Karpas-422 (cell line): Measurements from ENCODE around the gene CAMK2A. TPM values are rescaled to one million over a fixed set of nuclear protein-coding genes. Genes with fewer than 3 reads are reported as not detected.

Experiments used
- DNase-seq: peaks from one replicate; pipeline ENCODE4 v3.0.0-alpha.2; 2015
- H2AFZ ChIP-seq: fragments of 200-600 bp; sonication (generic); 2 replicates; pipeline ENCODE4 v1.6.1; 2014; ENCODE audit warnings: antibody characterized with exemption, low read length, mixed read lengths
- H3K27ac ChIP-seq: fragments of 200-600 bp; sonication (generic); 2 replicates; pipeline ENCODE4 v1.5.1; 2014; ENCODE audit warnings: mild to moderate bottlenecking, low read length, moderate library complexity
- H3K27me3 ChIP-seq: fragments of 200-600 bp; sonication (generic); 2 replicates; pipeline ENCODE4 v1.6.1; 2014; ENCODE audit warnings: low read length, mixed read lengths
- H3K36me3 ChIP-seq: fragments of 200-600 bp; sonication (generic); 2 replicates; pipeline ENCODE4 v1.6.1; 2014; ENCODE audit warnings: low read length, mixed read lengths; ENCODE audit not compliant: insufficient read depth
- H3K4me1 ChIP-seq: fragments of 200-600 bp; sonication (generic); 2 replicates; pipeline ENCODE4 v1.6.1; 2014; ENCODE audit warnings: mild to moderate bottlenecking, low read length, mixed read lengths
- H3K4me2 ChIP-seq: fragments of 200-600 bp; sonication (generic); 2 replicates; pipeline ENCODE4 v1.6.1; 2014; ENCODE audit warnings: low read length, low read depth, mild to moderate bottlenecking; ENCODE audit not compliant: poor library complexity, severe bottlenecking
- H3K4me3 ChIP-seq: fragments of 200-600 bp; sonication (generic); 2 replicates; pipeline ENCODE4 v1.5.1; 2014; ENCODE audit warnings: mild to moderate bottlenecking, antibody characterized with exemption, low read length, mixed read lengths
- H3K79me2 ChIP-seq: fragments of 200-600 bp; sonication (generic); 2 replicates; pipeline ENCODE4 v1.6.1; 2014; ENCODE audit warnings: mild to moderate bottlenecking, low read length, mixed read lengths
- H3K9ac ChIP-seq: fragments of 200-600 bp; sonication (generic); 2 replicates; pipeline ENCODE4 v1.6.0; 2014; ENCODE audit warnings: low read length
- H3K9me2 ChIP-seq: fragments of 200-600 bp; sonication (generic), shearing (Covaris generic); replicated peaks from 2 replicates; pipeline ENCODE4 v1.6.0; 2014; ENCODE audit warnings: mild to moderate bottlenecking, low read length, moderate library complexity; ENCODE audit not compliant: insufficient read depth
- H3K9me3 ChIP-seq: fragments of 300-700, 200-600 bp; sonication (generic); 2 replicates; pipeline ENCODE4 v1.6.1; 2014; ENCODE audit warnings: low read length, mixed read lengths
- H4K20me1 ChIP-seq: fragments of 200-600 bp; sonication (generic); 2 replicates; pipeline ENCODE4 v1.6.1; 2014; ENCODE audit warnings: mild to moderate bottlenecking, antibody characterized with exemption, low read length, low read depth; ENCODE audit not compliant: insufficient read depth
- total RNA-seq: library from RNA; depleted of rRNA; stranded (reverse); fragments of >200 nt; shearing (Covaris generic); gene quantifications from 2 replicates; pipeline ENCODE4 v1.2.3, GENCODE V29; 2014; ENCODE audit warnings: low replicate concordance

Gene CAMK2A
- total RNA-seq, 1 experiment from 2014 or later = not detected

DNA sequence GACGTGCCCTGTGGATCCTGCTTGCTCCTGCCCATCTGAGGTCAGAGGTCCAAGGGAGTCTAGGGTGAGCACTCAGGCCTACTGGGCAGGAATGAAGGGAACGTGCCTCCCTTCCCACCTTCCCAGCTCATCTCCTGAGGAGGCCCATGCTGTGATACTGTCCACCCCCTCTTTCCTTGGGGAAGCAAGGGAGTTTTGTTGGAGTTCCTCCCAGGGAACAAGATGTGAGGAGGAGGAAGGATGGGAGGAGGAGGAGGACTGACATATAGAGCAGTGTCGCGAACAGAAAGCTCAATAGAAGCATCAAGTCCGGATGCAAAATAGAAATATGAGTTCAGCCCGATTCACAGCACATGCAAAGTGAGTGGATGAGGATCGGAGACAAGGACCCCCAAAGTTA is 58.7 kb downstream of the CAMK2A start:
- Histone ChIP-seq H3K4me2 (no peak overlapping the region), H3K27ac (no peak overlapping the region), H4K20me1 (0 out of 2 replicates have a peak, but pooled peaks cover 2% of the 10 kb centered on the region), H3K36me3 (no peaks in the 10 kb centered on the region), H3K9ac (no peak overlapping the region), H3K79me2 (no peaks in the 10 kb centered on the region), H3K4me1 (peaks cover 5% of the 10 kb centered on the region), H3K9me2 (no peaks in the 10 kb centered on the region), H3K9me3 (no peaks in the 10 kb centered on the region), H2AFZ (no peak overlapping the region), H3K4me3 (no peak overlapping the region), H3K27me3 (no peaks in the 10 kb centered on the region)
- no peak for DNase-seq

DNA sequence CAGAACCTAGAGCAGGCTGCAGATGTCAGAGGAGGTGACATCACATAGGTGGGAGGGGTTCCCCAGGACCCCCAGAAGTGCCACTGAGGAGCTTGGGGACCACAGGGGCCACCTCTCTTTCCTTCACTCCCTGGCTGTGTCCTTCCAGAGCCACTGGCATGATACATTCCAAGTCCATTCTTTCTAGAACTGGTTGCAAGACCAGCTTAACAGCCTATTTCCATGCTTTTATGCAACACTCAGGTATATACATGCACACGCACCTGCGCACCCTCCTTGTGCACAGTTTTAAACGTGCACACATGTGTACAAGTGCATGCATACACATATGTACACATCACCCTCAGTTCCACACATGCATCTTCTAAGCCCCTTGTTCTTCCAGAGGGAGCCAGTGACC is 60.0 kb downstream of the CAMK2A start:
- H3K4me2 ChIP-seq = no peak overlapping the region
- no peaks in the 10 kb centered on the region for H3K9me2 ChIP-seq
- H3K9ac ChIP-seq = no peak overlapping the region
- H3K27ac ChIP-seq = no peak overlapping the region
- H3K4me3 ChIP-seq = no peak overlapping the region
- no peak overlapping the region for H2AFZ ChIP-seq
- DNase-seq = no peak
- no peaks in the 10 kb centered on the region for H3K9me3 ChIP-seq
- H3K4me1 ChIP-seq = peaks cover 2% of the 10 kb centered on the region; the same call in 1 of the 2 replicates
- H4K20me1 ChIP-seq = 0 out of 2 replicates have a peak, but pooled peaks cover 2% of the 10 kb centered on the region
- H3K79me2 ChIP-seq = no peaks in the 10 kb centered on the region
- H3K27me3 ChIP-seq = no peaks in the 10 kb centered on the region
- H3K36me3 ChIP-seq = no peaks in the 10 kb centered on the region

DNA sequence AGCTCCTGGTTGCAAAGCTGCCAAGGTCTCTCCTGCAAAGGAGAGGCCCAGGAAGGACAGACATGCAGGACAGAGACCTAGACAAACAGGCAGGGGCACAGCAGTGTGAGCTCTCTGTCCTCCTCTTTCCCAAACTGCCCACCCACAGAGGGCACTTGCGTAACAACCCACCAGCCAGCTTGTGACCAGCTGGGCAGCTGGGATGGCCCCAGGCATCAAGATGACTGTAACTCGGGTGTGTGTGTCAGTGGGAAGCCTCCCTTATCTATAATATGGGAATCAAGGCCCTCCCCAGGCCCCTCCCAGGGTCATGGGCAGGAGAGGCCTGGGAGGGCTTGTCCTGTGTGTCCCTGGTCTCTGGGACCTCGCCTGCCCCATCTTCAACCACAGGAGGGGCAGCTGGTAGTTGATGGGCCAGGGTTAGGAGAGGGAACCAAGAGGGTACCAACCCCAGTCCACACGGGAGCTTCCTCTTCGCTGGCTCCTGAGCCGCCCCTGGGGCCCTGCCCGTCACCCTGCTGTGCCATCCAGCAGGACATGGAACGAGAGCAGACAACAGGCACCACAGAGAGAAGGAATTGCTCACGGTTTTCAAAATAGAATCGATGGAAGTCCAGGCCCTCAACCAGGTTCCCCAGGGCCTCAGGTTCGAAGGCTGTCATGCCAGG is 61.8 kb downstream of the CAMK2A start:
- Histone ChIP-seq H3K9ac (no peak overlapping the region), H3K27ac (no peak overlapping the region), H2AFZ (no peak overlapping the region), H3K4me1 (no peaks in the 10 kb centered on the region), H3K4me3 (no peak overlapping the region), H3K4me2 (no peak overlapping the region), H3K79me2 (no peaks in the 10 kb centered on the region), H3K9me2 (no peaks in the 10 kb centered on the region), H3K27me3 (no peaks in the 10 kb centered on the region), H3K36me3 (no peaks in the 10 kb centered on the region), H3K9me3 (no peaks in the 10 kb centered on the region), H4K20me1 (0 out of 2 replicates have a peak, but pooled peaks cover 2% of the 10 kb centered on the region)
- no peak for DNase-seq

DNA sequence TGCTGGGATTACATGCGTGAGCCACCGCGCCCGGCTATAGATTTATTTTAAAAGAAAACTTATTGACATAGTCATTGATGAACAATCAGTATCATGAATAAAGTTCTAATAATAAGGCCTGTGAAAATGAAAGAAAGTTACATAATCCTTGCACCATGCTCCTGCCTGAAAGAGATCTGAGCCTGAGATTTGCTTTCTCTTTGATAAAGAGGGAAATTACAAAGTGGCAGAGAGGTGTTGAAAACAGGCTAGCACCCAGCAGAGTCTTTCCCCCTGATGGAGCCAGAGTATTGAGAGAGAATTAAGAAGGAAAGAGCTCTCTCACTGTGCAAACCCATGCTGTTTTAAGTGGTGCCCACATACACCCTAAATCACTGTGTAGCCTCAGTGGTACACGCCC is 62.5 kb downstream of the CAMK2A start:
- H4K20me1 ChIP-seq = 0 out of 2 replicates have a peak, but pooled peaks cover under 1% of the 10 kb centered on the region
- H3K9me3 ChIP-seq = no peaks in the 10 kb centered on the region
- H3K79me2 ChIP-seq = no peaks in the 10 kb centered on the region
- no peaks in the 10 kb centered on the region for H3K36me3 ChIP-seq
- H3K4me2 ChIP-seq = no peak overlapping the region
- no peak overlapping the region for H3K9ac ChIP-seq
- H3K4me3 ChIP-seq = no peak overlapping the region
- no peak overlapping the region for H2AFZ ChIP-seq
- H3K27ac ChIP-seq = no peak overlapping the region
- no peaks in the 10 kb centered on the region for H3K27me3 ChIP-seq
- DNase-seq = no peak
- H3K4me1 ChIP-seq = no peaks in the 10 kb centered on the region
- no peaks in the 10 kb centered on the region for H3K9me2 ChIP-seq

DNA sequence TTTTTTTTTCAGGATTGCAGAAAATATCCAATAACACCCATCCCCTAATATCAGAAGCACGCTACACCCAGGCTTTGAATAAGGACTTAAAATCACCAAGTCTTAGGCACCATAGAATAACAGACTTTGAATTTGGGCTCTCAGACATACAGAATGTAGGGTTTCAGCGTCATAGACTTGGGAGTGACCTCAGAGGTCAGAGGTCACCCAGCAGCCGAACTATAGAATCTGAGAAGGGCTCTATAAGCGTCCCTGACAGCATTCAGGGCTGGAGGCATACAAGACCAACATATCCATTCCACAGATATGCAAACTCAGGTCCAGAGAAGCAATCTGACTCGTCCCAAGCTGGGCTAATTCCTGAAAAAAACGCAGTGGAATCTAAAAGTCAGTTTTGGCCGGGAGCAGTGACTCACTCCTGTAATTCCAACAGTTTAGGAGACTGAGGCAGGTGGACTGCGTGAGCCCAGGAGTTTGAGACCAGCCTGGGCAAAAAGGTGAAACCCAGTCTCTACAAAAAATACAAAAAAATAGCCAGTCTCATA is 65.0 kb downstream of the CAMK2A start:
- Histone ChIP-seq H3K4me1 (no peaks in the 10 kb centered on the region), H2AFZ (no peak overlapping the region), H3K79me2 (no peaks in the 10 kb centered on the region), H4K20me1 (no peaks in the 10 kb centered on the region), H3K9me3 (no peaks in the 10 kb centered on the region), H3K9me2 (no peaks in the 10 kb centered on the region), H3K4me3 (no peak overlapping the region), H3K27ac (no peak overlapping the region), H3K27me3 (no peaks in the 10 kb centered on the region), H3K4me2 (no peak overlapping the region), H3K36me3 (no peaks in the 10 kb centered on the region), H3K9ac (no peak overlapping the region)
- DNase-seq = no peak

DNA sequence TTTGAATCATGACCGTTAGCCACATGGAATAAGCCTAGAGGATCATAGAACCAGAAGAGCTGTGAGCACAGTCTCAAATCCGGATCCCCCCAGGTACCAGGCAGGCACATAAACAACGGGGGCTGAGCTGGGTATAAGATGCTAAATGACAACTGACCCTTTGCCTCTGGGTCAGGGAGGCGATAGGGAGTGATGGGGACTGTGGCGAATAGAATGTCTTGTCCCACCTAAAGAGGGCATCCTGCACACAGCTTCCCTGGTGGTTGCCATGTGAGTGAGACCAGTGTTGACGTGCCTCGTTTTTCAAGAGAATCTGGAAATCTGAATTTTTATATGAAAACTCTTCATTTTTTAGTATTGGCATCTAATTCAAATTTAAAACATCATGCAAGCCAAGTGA is 66.1 kb downstream of the CAMK2A start:
- no peaks in the 10 kb centered on the region for H3K4me1 ChIP-seq
- DNase-seq = no peak
- H3K79me2 ChIP-seq = no peaks in the 10 kb centered on the region
- no peaks in the 10 kb centered on the region for H3K36me3 ChIP-seq
- no peak overlapping the region for H2AFZ ChIP-seq
- no peak overlapping the region for H3K4me3 ChIP-seq
- no peak overlapping the region for H3K9ac ChIP-seq
- H3K27ac ChIP-seq = no peak overlapping the region
- H3K9me3 ChIP-seq = no peaks in the 10 kb centered on the region
- no peaks in the 10 kb centered on the region for H3K27me3 ChIP-seq
- H3K4me2 ChIP-seq = no peak overlapping the region
- H3K9me2 ChIP-seq = no peaks in the 10 kb centered on the region
- no peaks in the 10 kb centered on the region for H4K20me1 ChIP-seq

DNA sequence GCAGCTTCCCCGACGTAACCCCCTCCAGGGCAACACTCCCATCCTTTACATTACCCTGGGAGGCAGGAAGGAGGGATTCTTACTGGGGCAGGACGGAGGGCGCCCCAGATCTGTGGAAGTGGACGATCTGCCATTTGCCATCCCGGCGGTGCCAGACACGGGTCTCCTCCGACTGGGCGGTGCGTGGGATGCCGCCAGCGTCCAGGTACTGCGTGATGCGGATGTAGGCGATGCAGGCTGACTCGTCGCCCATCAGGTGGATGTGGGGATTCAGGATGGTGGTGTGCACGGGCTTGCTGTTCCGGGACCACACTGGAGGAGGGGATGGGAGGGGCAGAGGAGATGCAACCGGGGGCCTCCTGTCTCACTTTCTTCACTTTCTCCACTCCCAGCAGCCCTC is 66.7 kb downstream of the CAMK2A start:
- no peak overlapping the region for H2AFZ ChIP-seq
- peaks cover 1% of the 10 kb centered on the region; the same call in 1 of the 2 replicates for H4K20me1 ChIP-seq
- no peaks in the 10 kb centered on the region for H3K9me2 ChIP-seq
- H3K9me3 ChIP-seq = no peaks in the 10 kb centered on the region
- no peaks in the 10 kb centered on the region for H3K79me2 ChIP-seq
- no peaks in the 10 kb centered on the region for H3K36me3 ChIP-seq
- no peak overlapping the region for H3K27ac ChIP-seq
- H3K4me2 ChIP-seq = no peak overlapping the region
- H3K4me1 ChIP-seq = no peaks in the 10 kb centered on the region
- no peak for DNase-seq
- H3K9ac ChIP-seq = no peak overlapping the region
- no peak overlapping the region for H3K4me3 ChIP-seq
- H3K27me3 ChIP-seq = no peaks in the 10 kb centered on the region

DNA sequence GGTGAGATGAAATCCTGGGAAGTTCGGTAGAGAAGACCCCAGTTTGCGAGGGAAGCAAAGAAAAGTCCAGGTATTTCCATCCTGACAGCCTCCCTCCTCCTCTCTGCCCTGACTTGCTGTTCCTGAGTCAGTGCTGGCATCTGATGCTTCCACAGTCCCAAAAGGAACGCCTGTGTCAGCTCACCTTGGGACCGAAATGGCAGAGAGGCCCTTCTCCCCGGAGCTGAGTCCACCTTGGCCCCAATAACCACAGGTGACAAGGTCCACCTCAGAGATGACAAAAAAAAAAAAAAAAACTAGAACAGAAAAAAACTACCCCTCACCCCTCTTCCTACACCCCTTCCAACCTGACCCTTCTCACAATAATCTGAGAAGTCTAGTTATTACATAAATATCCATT is 68.1 kb downstream of the CAMK2A start:
- no peaks in the 10 kb centered on the region for H3K9me3 ChIP-seq

More for the DNA sequence above, 68.1 kb downstream of the CAMK2A start:
- no peak for DNase-seq
- no peaks in the 10 kb centered on the region for H3K9me2 ChIP-seq
- no peak overlapping the region for H3K4me3 ChIP-seq
- H3K79me2 ChIP-seq = no peaks in the 10 kb centered on the region
- no peak overlapping the region for H3K27ac ChIP-seq
- no peak overlapping the region for H2AFZ ChIP-seq
- no peak overlapping the region for H3K4me2 ChIP-seq
- no peak overlapping the region for H3K9ac ChIP-seq
- no peaks in the 10 kb centered on the region for H3K27me3 ChIP-seq
- H4K20me1 ChIP-seq = peaks cover 4% of the 10 kb centered on the region; the same call in 1 of the 2 replicates
- no peaks in the 10 kb centered on the region for H3K36me3 ChIP-seq
- no peaks in the 10 kb centered on the region for H3K4me1 ChIP-seq
